ENCODE measurements around the gene ARHGEF40.
A peak's percentile ranks its signal among the peaks of the same experiment; 100 is the strongest.

The ARHGEF40 gene

DNA sequence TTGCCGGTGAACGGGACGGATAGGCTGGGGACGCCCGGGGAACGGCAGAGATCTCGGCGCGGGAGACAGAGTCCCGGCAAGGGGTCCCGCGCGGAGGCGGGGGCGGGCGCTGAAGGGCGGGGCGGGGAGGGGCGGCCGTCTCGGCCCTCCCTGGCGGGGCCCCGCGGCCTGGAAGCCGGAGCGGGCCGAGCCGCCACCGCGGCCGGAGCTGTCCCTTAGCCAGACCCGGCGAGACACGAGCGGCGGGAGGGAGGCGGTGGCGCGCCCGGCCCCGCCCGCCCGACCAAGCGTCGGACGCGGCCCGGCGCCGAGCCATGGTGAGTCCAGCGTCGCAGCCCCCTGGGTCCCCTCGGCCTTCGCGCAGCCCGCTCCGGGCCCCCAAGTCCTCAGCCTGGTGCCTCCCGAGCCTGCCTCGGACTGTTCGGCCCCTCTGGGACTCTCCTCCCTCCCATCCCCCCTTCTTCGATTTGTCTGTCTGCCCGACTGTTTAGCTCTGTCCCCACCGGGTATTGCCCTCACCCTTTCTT, at the start of gene ARHGEF40:
Gene ARHGEF40, plus strand, starts transcription at position 222 of the 527 bp plus-strand sequence. Its CDS starts 93 bp downstream, at position 315.
- peak; percentile 82 for DNase-seq

DNA sequence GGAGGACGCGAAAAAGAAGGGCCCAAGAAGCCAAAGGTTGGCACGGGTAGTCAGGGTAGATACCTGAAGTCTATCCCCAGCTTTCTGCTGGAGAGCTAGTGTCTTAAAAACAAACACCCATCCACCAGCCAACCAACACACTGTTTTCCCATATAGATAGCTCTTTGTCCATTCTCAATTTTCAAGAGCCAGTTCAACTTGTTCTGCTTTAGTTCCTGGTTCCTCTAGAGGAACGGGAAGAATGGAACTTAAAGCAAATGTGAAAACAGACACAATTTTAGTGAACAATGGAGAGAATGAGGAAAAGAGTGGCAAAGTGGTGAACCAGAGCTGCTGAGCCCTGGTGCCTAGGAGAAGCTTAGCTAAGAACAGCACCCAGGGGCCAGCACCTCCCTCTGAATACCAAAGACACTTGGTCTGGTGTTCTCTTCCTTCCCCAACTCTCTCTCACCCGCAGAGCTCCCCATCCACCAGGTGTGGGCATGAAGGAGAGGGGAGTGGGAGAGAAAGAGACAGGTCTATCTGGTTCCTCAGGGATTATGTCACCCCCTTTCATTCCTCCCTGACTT, 49.0 kb upstream of the ARHGEF40 start:
- DNase-seq, result no peak

DNA sequence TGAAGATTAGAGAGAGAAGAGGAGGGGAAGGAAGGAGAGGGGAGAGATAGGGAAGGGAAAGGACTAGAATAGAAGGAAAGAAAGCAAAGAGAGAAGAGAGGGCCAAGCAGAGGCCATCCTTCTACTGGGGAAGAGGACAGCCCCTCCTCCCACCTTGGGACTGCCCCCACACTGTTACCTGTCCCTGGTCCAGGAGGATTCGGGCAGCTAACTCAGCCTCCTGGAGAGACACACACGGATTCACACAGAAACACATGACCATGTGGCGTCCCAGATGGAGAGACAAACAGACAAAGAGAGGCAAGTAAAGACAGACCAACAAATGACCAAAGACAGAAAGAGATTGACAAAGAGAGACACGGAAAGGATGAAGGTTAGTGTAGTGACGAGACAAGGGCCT, 47.4 kb upstream of the ARHGEF40 start:
- no peak for DNase-seq

DNA sequence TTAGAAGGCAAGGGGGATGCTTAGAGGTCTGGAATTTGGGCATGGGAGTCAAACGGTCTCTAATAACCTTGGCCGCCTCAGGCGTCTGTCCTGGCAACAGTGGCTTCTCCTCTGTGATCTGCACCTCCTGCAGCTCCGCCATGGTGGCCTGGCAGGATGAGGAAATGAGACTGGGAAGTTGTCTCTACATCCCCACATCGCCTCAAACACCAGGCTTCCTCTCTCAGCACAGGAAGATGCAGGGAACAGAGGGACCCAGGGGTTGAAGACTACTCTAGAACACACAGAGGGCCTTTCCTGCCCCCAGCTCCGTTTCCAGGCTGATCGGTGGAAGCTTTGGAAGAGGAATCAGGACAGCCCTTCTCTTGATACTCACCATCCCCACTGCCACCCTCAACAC, 46.9 kb upstream of the ARHGEF40 start:
- peak; percentile 30 for DNase-seq

DNA sequence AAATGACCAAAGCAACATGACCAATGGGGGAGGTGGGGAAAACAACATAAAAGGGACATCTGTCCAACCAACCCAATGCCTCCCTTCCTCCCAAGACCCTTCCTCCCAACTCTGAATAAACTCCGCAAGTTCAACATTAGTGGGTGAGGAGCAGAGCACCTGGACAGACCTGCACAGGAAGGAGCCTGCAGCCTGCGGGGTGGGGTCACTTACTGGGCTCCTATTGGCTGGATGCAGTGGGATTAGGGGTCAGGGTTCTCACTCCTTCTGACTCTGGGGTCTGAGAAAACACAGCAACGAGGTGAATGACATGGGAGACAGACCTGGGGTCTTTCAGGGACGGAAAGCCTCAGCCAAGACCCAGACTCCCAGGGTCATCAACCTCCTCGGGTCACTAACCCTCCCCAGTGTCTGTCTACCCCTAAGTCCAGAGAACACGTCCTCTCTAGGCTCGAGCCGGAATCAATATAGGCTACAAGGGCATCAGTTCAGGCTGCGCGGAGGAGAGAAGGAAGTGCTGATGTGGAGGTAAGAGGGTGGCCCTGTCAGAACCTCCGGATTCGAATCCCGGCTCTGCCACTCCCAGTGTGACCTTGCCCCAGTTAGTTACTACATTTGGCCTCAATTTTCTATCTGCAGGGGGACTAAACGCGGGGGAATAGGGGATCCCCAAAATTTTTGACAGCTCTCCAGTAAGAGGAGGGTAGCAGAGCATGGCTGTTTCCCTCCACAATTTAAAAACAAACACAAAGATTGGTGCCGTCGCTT, 46.1 kb upstream of the ARHGEF40 start:
- DNase-seq, result no peak

DNA sequence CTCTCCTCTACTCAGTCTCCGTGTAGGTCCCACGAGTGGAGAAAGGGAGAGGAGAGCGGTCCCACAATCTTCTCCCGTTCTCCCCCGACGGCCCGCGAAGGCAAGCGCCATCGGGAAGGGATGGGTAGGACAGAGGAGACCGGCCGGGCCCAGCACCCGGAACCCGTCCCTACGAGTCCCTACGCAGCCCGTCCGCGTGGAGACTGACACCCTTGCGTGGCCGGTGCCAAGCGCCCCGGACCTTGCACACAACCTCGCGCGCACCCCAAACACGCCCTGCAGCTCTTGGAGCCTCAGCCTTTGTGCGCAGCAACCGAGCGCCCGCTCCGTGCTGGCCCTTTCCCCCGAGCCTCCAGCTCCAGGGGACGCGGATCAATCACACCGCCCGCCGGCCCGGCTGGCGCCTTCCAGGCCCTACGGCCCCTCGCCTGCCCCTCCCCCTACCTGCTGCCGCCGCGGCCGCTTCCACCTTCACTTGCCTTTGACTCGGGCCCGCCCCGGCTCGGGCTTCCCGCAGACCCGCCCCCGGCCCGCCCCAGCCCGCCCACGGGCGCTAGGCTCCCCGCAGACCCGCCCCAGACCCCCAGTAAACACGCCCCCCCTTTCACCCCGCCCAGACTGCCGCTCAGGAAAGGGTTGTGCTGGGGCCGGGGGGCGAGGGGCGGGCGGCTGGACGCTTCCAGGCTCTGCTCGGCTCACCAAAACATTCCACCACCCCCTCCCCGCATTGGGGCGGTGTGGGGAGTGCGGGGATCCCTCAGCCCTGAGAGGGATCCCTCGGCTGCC, 45.3 kb upstream of the ARHGEF40 start, which contains the start of gene NDRG2:
Gene NDRG2, minus strand, starts transcription at position 477 of the 786 bp plus-strand sequence. CDS start 1,746 bp downstream, outside the sequence.
- DNase-seq, result peak; percentile 75

DNA sequence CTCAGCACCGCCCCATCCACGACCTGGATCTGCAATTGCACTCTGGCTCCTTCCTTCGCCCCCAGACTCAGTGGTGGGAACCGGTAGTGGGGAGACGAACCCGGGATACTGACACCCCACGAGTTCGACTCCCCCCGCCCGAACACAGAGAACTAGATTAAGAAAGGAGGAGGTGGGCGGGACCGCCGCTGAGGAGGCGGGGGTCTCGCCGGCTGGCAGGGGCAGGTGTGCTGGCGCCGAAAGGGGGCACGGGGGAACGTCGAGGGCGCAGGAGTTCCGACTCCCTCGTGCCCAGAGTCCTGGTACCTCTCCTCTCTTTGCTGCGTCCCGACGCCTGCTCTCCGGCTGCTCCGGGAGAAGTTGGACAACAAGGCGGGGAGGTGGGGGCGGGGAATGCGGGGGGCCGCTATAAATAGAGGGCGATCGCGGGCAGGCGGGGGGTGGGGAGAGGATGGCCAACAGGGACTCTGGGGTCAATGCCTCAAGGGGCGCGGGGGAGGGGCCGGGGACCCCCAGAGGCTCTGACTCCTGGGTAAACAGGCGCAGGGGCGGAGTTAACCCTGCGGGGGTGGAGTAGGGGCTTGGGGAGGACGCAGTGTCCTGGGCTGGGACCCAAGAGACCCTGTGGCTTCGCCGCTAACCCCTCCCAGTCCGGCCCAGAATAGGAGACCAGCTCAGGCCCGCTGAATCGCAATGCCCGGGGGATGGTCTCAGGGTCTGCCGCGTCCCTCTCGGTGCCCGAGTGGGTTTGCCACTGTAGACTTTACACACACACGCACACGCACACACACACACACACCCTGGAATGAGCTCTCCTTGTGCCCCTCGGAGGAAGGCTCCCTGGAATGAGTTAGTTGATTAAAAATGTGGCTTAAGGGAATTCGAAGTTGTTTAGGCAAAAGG, 44.5 kb upstream of the ARHGEF40 start:
- DNase-seq, result peak; percentile 87

DNA sequence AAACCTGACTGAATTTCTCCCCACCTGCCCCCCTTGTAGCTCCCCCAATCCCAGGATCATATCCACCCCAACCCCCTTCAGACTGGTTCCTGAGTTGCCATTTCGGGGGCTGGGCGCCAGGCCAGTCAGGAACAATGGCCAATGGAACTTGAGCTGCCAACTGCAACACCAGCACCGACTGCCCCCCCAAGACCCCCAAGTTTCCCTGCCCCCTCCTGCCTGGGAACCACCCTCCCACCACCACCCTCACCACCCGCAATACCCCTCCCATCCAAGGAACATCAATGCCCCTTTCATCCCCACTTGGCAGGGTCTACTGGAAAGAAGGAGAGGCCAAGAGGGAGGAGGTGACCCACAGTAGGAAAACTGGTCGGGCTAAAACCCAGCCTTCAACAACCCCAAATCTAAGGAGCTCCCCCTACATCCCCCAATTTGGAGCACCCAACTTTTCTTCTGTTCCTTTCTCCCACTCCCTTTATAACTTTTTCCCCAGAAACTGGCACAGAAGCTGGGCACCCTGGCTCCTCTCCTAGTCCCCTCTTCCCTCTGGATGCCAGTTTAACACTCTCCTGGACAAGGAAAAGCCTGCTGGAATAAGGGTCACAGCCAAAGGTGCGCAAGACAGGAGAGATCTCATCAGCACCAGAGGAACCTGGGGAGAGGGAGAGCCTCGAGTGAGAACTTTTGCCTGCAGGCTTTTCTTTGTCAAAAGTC, 43.7 kb upstream of the ARHGEF40 start:
- peak; percentile 91 for DNase-seq

DNA sequence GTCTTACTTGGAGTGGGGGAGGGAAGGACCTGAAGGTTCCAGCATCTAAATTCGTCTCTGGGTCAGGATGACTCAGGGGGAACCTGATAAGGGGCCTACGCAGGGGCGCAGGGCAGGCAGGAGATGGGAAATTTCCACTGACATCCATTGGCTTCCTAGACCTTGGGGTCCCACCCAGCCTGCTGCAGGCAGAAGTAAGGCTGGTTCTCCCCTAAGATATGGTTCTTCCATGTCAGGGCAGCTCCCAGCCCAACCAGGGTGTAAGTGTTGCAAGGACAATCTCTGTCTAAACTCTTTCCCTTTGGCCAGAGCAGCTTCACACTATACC, 43.2 kb upstream of the ARHGEF40 start:
- DNase-seq, result peak; percentile 27

DNA sequence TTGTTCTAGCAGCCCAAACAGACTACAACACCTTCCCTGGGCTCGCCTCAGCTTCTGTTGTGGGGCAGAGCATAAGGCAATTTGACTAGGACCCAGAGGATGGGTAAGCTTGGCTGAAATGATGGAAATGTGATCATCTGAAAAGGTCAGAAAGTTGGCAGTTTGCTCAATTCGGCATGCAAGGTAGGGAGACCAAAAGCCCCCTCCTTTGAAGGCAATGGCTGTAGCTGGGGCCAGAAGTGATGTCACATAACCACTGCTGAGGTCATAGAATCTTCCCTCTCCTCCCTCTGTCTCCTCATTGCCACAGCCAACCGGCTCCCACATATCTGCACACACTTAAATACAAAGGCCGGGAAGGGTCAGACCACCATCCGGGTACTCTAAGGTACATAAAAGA, 40.2 kb upstream of the ARHGEF40 start, which contains the start of gene TPPP2:
Gene TPPP2, plus strand, starts transcription at position 301 of the 400 bp plus-strand sequence. CDS start 365 bp downstream, outside the sequence.
- DNase-seq, result no peak

DNA sequence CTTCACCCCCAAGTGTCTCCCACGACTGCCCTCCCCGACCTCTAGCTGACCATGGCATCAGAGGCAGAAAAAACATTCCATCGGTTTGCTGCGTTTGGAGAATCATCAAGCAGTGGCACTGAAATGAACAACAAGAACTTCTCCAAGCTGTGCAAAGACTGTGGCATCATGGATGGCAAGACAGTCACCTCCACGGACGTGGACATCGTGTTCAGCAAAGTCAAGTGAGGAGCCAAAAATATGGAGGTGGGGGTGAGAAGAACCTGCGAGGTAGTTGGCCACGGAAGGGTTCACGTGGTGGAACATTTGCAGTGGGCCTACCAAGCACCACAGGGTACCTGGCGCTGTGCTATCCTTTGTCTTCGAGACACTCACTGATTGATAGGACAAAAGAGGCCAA, 39.6 kb upstream of the ARHGEF40 start:
- DNase-seq, result no peak

DNA sequence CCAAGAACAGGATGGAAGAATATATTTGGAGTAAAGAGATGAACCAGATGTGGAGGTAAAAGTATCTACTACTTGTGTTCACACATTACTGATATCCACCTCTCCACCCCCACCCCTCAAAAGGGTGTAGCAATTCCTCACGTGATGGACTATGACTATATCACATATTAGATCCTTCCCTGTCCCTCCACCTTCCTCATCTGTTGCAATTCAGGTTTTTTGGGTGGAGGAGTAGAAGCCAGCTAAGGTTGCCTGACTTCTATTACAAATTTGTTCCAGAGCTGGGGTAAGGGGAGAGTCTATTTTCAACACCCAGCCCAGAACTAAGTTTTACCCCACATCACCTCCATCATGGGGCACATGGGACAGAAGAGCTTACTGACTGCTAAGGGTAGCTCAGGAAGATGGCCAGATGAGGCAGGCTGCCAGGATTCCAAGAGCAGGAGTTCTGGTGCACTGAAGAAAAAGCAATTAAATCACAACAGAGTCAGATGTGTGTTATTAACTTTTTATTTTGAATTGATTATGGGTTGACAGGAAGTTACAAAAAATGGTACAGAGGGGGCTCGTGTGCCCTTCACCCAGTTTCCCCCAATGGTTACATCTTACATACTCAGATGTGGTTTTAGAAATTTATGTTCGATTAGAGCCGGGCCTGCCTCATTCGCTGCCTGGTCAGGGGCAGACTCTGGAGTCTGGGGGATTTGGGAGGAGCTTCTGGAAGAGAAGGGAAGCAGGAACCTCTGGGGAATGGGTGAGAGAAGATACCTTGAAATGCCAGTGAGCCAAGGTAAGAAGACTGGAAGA, 37.6 kb upstream of the ARHGEF40 start:
- DNase-seq, result no peak

DNA sequence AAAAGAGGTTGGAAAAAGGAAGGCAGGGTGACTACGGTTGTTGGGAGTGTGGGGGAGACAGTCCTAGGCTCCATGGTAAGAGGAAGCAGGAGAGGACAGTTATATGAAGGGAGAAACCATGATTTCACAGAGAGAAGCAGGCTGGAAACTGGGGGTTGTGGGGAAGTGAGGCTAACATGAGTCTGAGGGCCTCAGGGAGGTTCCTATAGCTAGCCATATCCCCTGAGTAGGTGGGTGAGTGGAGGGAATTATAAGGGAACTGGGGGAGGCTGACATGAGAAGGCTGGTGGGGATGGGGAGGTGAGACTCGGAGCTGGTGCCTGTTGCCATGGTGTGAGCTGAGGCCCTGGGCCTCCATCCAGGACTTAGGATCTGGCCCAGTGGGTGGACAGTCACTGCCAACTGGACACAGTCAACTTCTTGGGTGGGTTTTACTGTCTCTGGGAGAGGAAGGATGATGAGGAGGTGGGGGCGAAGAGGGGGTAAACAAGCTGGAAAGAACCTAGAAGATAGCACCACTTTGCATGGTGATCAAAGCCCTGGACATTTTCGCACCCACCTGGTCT, 36.9 kb upstream of the ARHGEF40 start:
- no peak for DNase-seq

DNA sequence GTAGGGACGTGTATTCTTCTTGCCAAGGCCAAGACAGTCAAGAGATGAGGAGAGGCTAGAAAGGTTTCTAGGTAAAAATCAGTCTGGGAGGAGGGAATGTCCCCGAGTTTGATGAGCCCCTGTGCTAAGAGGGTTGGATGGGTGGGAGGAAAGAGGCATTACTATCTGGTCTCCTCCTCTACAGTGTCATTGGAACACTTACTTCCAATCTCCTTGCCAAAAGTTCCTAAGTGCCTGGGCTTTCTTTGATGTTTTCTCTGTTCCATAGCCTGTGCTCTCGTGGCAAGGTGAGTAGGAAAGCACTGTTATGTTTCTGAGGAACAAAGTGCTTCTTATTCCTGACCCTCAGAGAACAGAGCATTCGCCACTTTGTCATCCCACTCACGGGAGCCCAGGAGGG, 35.4 kb upstream of the ARHGEF40 start, which contains the start of gene RNASE13:
Gene RNASE13, minus strand, starts transcription at position 101 of the 400 bp plus-strand sequence. CDS start 519 bp downstream, outside the sequence.
- DNase-seq, result no peak

DNA sequence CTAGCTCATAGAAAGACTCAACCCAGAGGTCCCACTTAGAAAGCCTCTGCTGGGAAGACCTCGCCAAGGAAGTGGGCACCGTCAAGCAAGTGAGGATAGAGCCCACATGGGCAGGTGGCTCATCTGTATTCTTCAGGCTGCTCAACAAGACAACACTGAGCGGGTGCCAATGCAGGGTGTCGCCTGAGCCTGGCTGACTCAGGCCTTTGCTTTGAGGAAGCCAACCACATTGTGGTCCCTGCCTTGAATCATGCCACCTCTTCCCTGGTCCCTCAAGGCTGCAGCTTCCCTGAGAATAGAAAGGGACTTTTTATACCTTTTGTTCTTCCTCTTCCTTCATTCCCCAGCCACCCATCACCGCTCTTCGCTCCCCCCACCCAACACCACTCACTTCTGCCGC, 33.4 kb upstream of the ARHGEF40 start:
- DNase-seq, result no peak

DNA sequence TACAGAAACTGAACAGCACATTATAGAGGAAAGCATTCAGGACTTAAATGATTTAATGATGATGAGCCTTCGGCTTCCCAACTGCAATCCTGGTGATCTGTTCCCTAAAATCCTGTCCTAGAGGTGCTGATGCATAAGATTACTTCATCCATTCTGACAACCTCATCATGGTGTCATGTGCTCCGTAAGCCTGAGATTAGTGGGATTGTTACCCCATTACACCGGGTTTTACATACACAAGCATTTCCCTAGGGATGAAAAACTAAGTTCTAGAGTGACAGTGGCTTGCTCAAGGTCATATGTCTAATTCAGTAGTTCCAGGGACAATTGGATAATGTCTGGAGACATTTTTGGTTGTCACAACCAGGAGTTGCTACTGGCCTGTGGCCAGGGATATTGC, 32.9 kb upstream of the ARHGEF40 start:
- no peak for DNase-seq

DNA sequence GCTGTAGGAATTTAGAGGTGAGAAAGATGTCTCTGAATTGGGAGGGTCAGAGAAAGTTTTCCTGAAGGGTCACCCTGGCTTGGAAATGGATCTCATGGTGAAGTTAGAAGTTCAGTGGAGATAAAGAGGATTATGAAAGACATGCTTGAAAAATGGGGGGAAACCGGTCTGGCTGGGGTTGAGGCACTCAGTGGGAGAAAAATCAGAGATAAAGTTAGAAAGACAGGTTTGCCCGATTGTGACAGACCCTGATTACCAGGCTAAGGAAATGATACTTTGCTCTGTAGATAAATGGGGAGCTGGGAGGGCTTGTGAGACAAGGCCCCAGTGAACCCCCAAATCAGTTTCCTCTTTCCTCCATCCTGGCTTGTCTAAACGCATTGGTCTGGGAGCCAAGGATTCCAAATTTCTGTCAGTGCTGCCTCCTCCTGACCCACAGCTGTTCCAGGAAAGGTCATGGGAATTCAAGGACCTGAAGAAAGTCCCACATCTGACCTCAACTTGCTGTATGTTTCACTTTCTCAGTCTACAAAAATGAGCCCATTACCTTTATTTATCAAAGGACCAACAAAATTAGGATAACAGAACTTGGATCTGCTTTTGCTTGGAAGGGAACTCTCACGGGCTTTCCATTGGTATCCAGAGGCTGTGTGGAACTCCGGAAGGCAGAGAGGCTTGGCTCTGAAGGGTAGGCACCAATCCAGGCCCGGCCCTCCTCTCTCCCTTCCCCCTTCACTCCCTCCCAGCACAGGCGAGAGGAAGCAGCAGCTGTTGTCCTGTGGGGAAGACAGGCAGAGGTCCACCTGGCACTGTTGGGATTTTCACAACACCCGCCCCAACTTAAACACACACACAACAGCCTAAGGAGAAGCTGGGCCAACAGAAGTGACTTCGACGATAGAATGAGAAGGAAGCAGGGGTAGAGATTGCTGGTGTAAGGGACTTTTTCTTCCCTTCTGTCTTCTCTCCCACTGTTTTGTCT, 31.4 kb upstream of the ARHGEF40 start:
- peak; percentile 81 for DNase-seq

DNA sequence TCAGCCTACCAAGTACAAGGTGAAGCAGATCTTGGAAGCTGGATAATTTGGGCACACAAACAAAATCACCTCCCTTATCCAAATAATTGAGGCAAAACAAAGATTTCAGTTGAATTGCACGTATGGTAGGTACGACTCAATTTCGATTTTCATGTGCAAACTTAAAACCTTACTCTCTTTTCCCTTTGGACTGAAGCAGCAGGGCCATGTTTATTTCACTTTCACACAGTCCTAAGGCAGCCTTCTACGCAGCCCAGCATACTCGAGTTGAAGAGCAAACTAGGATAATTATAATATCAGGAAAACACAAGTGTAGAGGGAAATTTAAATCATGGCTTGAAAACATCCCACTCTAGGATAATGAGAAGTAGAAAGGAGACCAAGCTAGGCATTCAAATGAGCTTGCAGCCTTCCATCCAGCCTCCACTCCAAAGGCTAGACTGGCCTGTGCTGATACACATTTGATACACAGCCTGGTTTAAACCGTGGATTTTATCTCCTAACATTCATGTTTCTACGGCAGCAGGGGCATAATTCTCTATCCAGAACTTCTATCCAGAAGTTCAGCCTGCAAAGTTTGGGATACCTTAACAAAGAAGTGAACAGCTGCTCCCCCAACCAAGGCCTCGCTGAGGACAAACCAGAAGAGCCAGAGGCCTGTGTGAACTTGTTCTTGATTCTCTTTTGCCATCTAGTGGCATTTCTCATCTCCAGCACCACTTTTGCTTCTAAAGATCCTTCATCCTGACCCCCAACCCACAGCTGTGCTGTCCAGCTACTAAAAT, 30.3 kb upstream of the ARHGEF40 start:
- DNase-seq, result peak; percentile 84

Measured in midbrain (tissue), 1 donor.